Measurements from ENCODE around the gene BAHCC1.

BAHCC1 gene

DNA sequence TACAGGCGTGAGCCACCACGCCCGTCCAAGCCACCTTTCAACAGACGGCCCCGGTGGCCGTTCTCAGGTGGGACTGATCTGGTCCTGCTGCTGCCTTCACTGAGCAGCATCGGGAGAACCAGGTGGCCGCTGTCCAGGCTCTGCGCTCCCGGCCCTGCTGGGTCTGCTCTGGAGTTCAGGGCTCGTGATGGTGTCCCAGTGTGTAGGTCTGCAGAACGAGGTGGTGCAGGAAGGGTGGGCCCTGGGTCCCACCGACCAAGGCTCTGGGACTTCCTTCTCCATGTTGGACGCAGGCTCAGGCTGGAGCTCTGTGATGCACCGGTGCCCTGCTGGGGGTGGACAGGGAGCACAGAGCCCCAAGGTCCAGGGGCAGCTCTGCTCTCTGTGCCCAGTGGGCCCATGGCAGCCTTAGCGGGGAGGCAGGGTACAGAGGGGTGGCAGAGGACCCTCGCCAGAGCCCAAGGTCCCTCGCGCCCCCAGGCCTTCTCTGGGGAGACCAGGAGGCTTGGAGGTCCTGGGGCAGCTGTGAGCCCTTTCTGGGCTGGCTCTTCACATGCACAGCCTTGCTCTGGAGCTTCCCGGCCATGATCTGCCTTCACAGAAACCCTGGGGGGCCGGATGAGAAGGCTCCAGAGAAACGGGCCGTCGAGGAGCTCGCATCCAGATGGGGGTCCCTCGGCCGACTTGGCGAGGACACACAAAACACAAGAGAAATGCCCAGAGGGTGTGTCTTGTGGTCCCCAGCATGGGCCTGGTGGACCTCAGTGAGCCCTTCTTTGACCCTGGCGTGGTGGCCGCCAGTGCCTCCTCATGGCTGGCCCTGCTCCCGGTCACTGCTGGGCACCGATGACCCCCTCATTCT lies 26.9 kb upstream of the BAHCC1 start:
- H3K36me3 ChIP-seq (replicated peaks in 1 of 2; ENCODE audit: control insufficient read depth in 2 of 2, insufficient read depth in 2 of 2, low read length in 2 of 2): no peaks in the 10 kb centered on the region
- no peak overlapping the region for H3K4ac ChIP-seq (ENCODE audit: low read length)
- H4K8ac ChIP-seq (ENCODE audit: low read depth, low read length): no peak overlapping the region
- peaks cover 2% of the 10 kb centered on the region for H3K79me1 ChIP-seq (ENCODE audit: low read depth, low read length)
- H3K14ac ChIP-seq (ENCODE audit: low read length): peak overlapping the region; percentile 14
- no CpG with 5 or more reads among the region's 32 CpGs for WGBS, 2 donors (ENCODE audit: extremely low coverage in 2 of 2, insufficient read length in 2 of 2, insufficient replicate concordance in 1 of 2)
- peak overlapping the region; percentile 69 for H2BK15ac ChIP-seq (ENCODE audit: low read length)
- H2BK12ac ChIP-seq (ENCODE audit: low read length): peak overlapping the region; percentile 82
- no peak overlapping the region for H2BK120ac ChIP-seq (ENCODE audit: low read depth, low read length)
- peak overlapping the region; percentile 76 for H3K18ac ChIP-seq (ENCODE audit: low read length)
- H3K27ac ChIP-seq (replicated peaks; ENCODE audit: low read length): no peak overlapping the region
- no peak overlapping the region for H3K4me2 ChIP-seq (ENCODE audit: insufficient read depth, low read length, poor library complexity, severe bottlenecking)
- no peak overlapping the region for H4K91ac ChIP-seq (ENCODE audit: low read depth, low read length, poor library complexity)
- H3K4me1 ChIP-seq (ENCODE audit: control insufficient read depth in 2 of 2, insufficient read depth in 1 of 2, low read depth in 1 of 2, low read length in 2 of 2): peaks cover 8 to 14% of the 10 kb centered on the region in 2 donors
- H3K27me3 ChIP-seq (ENCODE audit: control insufficient read depth in 3 of 3, insufficient read depth in 3 of 3, low read depth in 1 of 3, low read length in 3 of 3): peaks cover 0 to 44% (median 7%) of the 10 kb centered on the region in 3 experiments
- no peak overlapping the region for H3K9ac ChIP-seq (ENCODE audit: low read depth, low read length, poor library complexity)
- H2AFZ ChIP-seq (ENCODE audit: low read length): no peak overlapping the region
- no peak for DNase-seq (ENCODE audit: low spot score)
- no peaks in the 10 kb centered on the region for H3K9me3 ChIP-seq (replicated peaks in 1 of 2; ENCODE audit: control insufficient read depth in 2 of 2, insufficient read depth in 1 of 2, low read depth in 1 of 2, low read length in 2 of 2)
- no peak overlapping the region for H3K4me3 ChIP-seq (ENCODE audit: low read length in 2 of 2)
- H2BK5ac ChIP-seq (ENCODE audit: low read length): no peak overlapping the region
- peak overlapping the region; percentile 97 for H2AK5ac ChIP-seq (ENCODE audit: low read depth, low read length)
- H3K23ac ChIP-seq (ENCODE audit: low read depth, low read length, poor library complexity): peak overlapping the region; percentile 52

DNA sequence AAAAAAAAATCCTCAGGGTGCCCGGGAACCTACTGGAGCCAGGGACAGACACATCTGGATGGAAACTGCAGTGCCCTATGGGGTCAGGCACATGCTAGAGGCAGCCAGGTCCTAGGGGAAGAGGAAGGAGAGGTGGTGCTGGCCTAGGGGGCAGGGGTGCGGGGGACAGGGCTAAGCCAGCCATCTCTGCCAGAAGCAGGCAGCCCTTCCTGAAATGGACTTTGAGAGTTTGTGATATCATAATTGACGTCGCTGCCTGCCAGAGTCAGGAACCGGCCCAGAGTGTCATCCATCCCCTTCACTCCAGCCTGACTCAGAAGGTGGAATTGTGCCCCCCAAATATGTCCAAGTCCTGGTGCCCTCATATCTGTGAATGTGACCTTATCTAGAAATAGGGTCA lies 25.0 kb upstream of the BAHCC1 start:
- Histone ChIP-seq H3K27ac (replicated peaks; ENCODE audit: low read length) (no peak overlapping the region), H2BK120ac (ENCODE audit: low read depth, low read length) (no peak overlapping the region), H3K4ac (ENCODE audit: low read length) (no peak overlapping the region), H3K36me3 (replicated peaks in 1 of 2; ENCODE audit: control insufficient read depth in 2 of 2, insufficient read depth in 2 of 2, low read length in 2 of 2) (no peaks in the 10 kb centered on the region), H4K91ac (ENCODE audit: low read depth, low read length, poor library complexity) (no peak overlapping the region), H2BK5ac (ENCODE audit: low read length) (no peak overlapping the region), H2AK5ac (ENCODE audit: low read depth, low read length) (no peak overlapping the region), H3K4me2 (ENCODE audit: insufficient read depth, low read length, poor library complexity, severe bottlenecking) (no peak overlapping the region), H3K4me3 (ENCODE audit: low read length in 2 of 2) (no peak overlapping the region), H3K4me1 (ENCODE audit: control insufficient read depth in 2 of 2, insufficient read depth in 1 of 2, low read depth in 1 of 2, low read length in 2 of 2) (peaks cover 2 to 6% of the 10 kb centered on the region in 2 donors), H3K14ac (ENCODE audit: low read length) (no peak overlapping the region), H3K23ac (ENCODE audit: low read depth, low read length, poor library complexity) (no peak overlapping the region), H3K27me3 (ENCODE audit: control insufficient read depth in 3 of 3, insufficient read depth in 3 of 3, low read depth in 1 of 3, low read length in 3 of 3) (peaks cover 0 to 25% (median 5%) of the 10 kb centered on the region in 3 experiments), H2BK15ac (ENCODE audit: low read length) (peak overlapping the region; percentile 49), H3K9ac (ENCODE audit: low read depth, low read length, poor library complexity) (no peak overlapping the region), H3K18ac (ENCODE audit: low read length) (no peak overlapping the region), H2BK12ac (ENCODE audit: low read length) (no peak overlapping the region), H4K8ac (ENCODE audit: low read depth, low read length) (no peak overlapping the region), H2AFZ (ENCODE audit: low read length) (no peak overlapping the region), H3K9me3 (replicated peaks in 1 of 2; ENCODE audit: control insufficient read depth in 2 of 2, insufficient read depth in 1 of 2, low read depth in 1 of 2, low read length in 2 of 2) (peaks cover 0 to 2% of the 10 kb centered on the region in 2 donors), H3K79me1 (ENCODE audit: low read depth, low read length) (peaks cover 2% of the 10 kb centered on the region)
- DNase-seq (ENCODE audit: low spot score): no peak
- no CpG with 5 or more reads among the region's 5 CpGs for WGBS, 2 donors (ENCODE audit: extremely low coverage in 2 of 2, insufficient read length in 2 of 2, insufficient replicate concordance in 1 of 2)

DNA sequence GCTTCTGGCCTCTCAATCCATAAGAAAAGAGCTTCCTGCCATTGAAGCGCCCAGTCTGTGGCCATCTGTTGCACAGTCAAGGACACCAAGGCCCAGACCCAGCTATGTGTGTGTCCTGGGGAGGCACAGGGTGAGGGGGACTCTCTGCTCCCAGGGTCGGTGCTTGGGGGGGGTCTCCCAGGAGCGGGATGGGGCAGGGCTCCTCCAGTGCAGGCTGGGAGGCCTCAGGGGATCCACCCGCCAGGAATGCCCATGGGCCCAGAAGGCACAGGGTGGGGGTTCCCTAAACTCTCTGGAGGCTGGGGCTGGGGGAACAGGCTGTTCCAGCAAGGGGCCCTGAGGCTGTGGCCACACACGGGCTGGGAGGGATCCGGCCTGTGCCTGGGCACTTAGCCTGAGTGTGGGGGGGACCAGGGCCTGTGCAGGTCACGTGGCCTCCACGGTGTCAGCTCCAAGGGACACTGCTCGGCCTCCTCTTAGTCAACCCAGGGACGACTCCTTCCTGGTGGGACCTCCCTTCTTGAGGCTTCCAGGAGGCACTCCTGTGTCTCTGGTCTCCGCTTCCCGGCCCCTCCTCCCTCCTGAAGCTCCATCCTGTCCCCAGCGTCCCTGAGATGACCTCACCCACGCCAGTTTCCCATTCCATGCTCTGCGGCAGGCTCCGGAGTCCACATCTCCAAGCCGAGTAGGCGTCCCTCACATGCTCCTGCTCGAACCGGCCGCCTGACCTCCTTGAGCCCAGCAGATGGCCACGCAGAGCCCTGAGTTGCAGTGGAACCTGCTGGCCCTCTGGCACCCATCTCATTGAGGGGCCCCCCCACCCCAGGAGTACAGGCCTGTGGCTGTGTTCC lies 23.1 kb upstream of the BAHCC1 start:
- H3K4me2 ChIP-seq (ENCODE audit: insufficient read depth, low read length, poor library complexity, severe bottlenecking): no peak overlapping the region
- H3K9me3 ChIP-seq (replicated peaks in 1 of 2; ENCODE audit: control insufficient read depth in 2 of 2, insufficient read depth in 1 of 2, low read depth in 1 of 2, low read length in 2 of 2): peaks cover 0 to 5% of the 10 kb centered on the region in 2 donors
- no peak overlapping the region for H2BK120ac ChIP-seq (ENCODE audit: low read depth, low read length)
- peak overlapping the region; percentile 85 for H3K23ac ChIP-seq (ENCODE audit: low read depth, low read length, poor library complexity)
- no peak overlapping the region for H4K91ac ChIP-seq (ENCODE audit: low read depth, low read length, poor library complexity)
- no peak overlapping the region for H4K8ac ChIP-seq (ENCODE audit: low read depth, low read length)
- H3K4me1 ChIP-seq (ENCODE audit: control insufficient read depth in 2 of 2, insufficient read depth in 1 of 2, low read depth in 1 of 2, low read length in 2 of 2): peaks cover 2 to 3% of the 10 kb centered on the region in 2 donors
- H3K9ac ChIP-seq (ENCODE audit: low read depth, low read length, poor library complexity): peak overlapping the region; percentile 74
- no peak overlapping the region for H3K27ac ChIP-seq (replicated peaks; ENCODE audit: low read length)
- no peaks in the 10 kb centered on the region for H3K36me3 ChIP-seq (replicated peaks in 1 of 2; ENCODE audit: control insufficient read depth in 2 of 2, insufficient read depth in 2 of 2, low read length in 2 of 2)
- no CpG with 5 or more reads among the region's 22 CpGs for WGBS, 2 donors (ENCODE audit: extremely low coverage in 2 of 2, insufficient read length in 2 of 2, insufficient replicate concordance in 1 of 2)
- H3K14ac ChIP-seq (ENCODE audit: low read length): peak overlapping the region; percentile 86
- no peak overlapping the region for H2BK5ac ChIP-seq (ENCODE audit: low read length)
- peak overlapping the region; percentile 86 for H2AK5ac ChIP-seq (ENCODE audit: low read depth, low read length)
- no peak overlapping the region for H3K4ac ChIP-seq (ENCODE audit: low read length)
- H2BK15ac ChIP-seq (ENCODE audit: low read length): peak overlapping the region; percentile 77
- H3K4me3 ChIP-seq (ENCODE audit: low read length in 2 of 2): no peak overlapping the region
- peaks cover 2% of the 10 kb centered on the region for H3K79me1 ChIP-seq (ENCODE audit: low read depth, low read length)
- peaks cover 0 to 7% (median 0%) of the 10 kb centered on the region in 3 experiments for H3K27me3 ChIP-seq (ENCODE audit: control insufficient read depth in 3 of 3, insufficient read depth in 3 of 3, low read depth in 1 of 3, low read length in 3 of 3)
- peak overlapping the region; percentile 92 for H3K18ac ChIP-seq (ENCODE audit: low read length)
- H2AFZ ChIP-seq (ENCODE audit: low read length): peak overlapping the region; percentile 87
- H2BK12ac ChIP-seq (ENCODE audit: low read length): peak overlapping the region; percentile 99
- no peak for DNase-seq (ENCODE audit: low spot score)

Measured in neuronal stem cell (in vitro differentiated cells).